ENCODE data around the gene NFASC. TPM values are rescaled to one million over a fixed set of nuclear protein-coding genes. Genes with fewer than 3 reads are reported as not detected.

The NFASC gene
- total and polyA plus RNA-seq, 2 experiments from 2014 or later = 0.75 to 2.2 TPM

DNA sequence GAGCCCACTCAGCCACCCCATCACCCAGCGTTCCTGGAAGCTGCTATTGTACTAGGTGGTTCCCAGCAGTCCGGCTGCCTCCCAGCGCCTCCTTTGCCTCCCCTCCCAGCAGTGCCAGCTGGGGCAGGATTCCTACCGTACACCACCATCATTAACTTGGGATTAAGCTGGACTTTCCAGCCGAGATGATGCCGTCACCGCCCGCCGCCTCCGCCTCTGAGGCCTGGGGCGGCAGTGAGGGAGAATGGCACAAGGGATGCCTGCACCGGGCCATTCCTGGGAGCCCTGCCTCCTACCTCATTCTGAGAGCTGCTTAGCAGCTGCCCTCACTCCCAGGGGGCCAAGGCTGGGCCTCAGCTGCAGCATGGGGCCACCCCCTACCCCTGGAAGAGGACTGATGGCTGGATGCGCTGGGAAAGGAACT, 185.5 kb downstream of the NFASC start:
- no peaks in the 10 kb centered on the region for H3K36me3 ChIP-seq (replicated peaks; ENCODE audit: insufficient read depth, low read depth)
- H2AFZ ChIP-seq = no peak overlapping the region
- no peak overlapping the region for H3K4me2 ChIP-seq
- H4K20me1 ChIP-seq (ENCODE audit: insufficient read depth, poor library complexity, severe bottlenecking) = no peaks in the 10 kb centered on the region
- no peaks in the 10 kb centered on the region for H3K9me2 ChIP-seq (replicated peaks; ENCODE audit: insufficient read depth)
- TF ChIP-seq EZH2 (IDR thresholded peaks at IDR 0.05; ENCODE audit: borderline replicate concordance) = no peak
- TF ChIP-seq, protein P1, sequence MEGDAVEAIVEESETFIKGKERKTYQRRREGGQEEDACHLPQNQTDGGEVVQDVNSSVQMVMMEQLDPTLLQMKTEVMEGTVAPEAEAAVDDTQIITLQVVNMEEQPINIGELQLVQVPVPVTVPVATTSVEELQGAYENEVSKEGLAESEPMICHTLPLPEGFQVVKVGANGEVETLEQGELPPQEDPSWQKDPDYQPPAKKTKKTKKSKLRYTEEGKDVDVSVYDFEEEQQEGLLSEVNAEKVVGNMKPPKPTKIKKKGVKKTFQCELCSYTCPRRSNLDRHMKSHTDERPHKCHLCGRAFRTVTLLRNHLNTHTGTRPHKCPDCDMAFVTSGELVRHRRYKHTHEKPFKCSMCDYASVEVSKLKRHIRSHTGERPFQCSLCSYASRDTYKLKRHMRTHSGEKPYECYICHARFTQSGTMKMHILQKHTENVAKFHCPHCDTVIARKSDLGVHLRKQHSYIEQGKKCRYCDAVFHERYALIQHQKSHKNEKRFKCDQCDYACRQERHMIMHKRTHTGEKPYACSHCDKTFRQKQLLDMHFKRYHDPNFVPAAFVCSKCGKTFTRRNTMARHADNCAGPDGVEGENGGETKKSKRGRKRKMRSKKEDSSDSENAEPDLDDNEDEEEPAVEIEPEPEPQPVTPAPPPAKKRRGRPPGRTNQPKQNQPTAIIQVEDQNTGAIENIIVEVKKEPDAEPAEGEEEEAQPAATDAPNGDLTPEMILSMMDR (IDR thresholded peaks at IDR 0.05; ENCODE audit: poor library complexity) = no peak
- no peak for TF ChIP-seq EZH2phosphoT487 (IDR thresholded peaks at IDR 0.05; ENCODE audit: low read depth, severe bottlenecking, unreplicated experiment)
- no peaks in the 10 kb centered on the region for H3K4me1 ChIP-seq (ENCODE audit: insufficient read depth)
- no peaks in the 10 kb centered on the region for H3K27me3 ChIP-seq
- H3K79me2 ChIP-seq = no peaks in the 10 kb centered on the region
- no peak for DNase-seq (ENCODE audit: low spot score)
- H3K27ac ChIP-seq = no peak overlapping the region
- no peaks in the 10 kb centered on the region for H3K9me3 ChIP-seq (ENCODE audit: low read depth)
- no peak overlapping the region for H3K4me3 ChIP-seq
- 87% methylated on average over 13 of the region's 13 CpGs for WGBS (ENCODE audit: low lambda C conversion rate, missing lambda C conversion rate)

DNA sequence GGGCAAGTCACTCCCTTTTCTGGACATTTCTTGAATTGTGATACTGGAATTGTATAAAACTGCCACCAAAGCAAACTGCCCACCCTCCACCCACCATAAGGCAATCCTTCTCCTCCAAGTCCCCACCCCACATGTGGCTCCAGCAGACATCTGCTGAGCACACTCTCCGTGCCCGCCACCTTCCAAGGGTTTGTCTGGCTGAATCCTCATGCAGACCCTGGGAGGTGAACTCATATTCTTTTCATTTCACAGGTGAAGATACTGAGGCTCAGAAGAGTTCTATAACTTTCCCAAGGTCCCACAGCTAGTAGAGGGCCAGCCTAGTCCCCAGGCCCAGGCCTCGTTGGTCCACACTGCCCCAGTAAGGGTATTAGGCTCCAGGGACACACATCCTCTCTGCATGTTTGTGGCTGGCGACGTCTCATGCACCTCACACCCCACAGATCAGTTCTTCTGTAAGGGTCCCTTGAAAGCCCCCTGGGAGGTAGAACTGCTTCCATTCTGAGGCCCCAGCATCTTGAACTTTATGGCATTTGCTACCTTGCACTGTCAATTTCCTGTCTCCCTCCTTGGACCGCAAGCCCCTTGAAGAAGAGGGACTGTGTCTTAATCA, 186.4 kb downstream of the NFASC start:
- no peaks in the 10 kb centered on the region for H3K9me3 ChIP-seq (ENCODE audit: low read depth)
- no peak for DNase-seq (ENCODE audit: low spot score)
- no peaks in the 10 kb centered on the region for H3K9me2 ChIP-seq (replicated peaks; ENCODE audit: insufficient read depth)
- H3K27me3 ChIP-seq = no peaks in the 10 kb centered on the region
- WGBS (ENCODE audit: low lambda C conversion rate, missing lambda C conversion rate) = 94% methylated on average over 6 of the region's 6 CpGs
- H4K20me1 ChIP-seq (ENCODE audit: insufficient read depth, poor library complexity, severe bottlenecking) = no peaks in the 10 kb centered on the region
- no peaks in the 10 kb centered on the region for H3K79me2 ChIP-seq
- H3K27ac ChIP-seq = no peak overlapping the region
- no peaks in the 10 kb centered on the region for H3K4me1 ChIP-seq (ENCODE audit: insufficient read depth)
- H3K4me2 ChIP-seq = no peak overlapping the region
- no peak overlapping the region for H2AFZ ChIP-seq
- no peak overlapping the region for H3K4me3 ChIP-seq
- TF ChIP-seq EZH2 (IDR thresholded peaks at IDR 0.05; ENCODE audit: borderline replicate concordance) = no peak
- no peak for TF ChIP-seq EZH2phosphoT487 (IDR thresholded peaks at IDR 0.05; ENCODE audit: low read depth, severe bottlenecking, unreplicated experiment)
- TF ChIP-seq, protein P1 (IDR thresholded peaks at IDR 0.05; ENCODE audit: poor library complexity) = no peak
- no peaks in the 10 kb centered on the region for H3K36me3 ChIP-seq (replicated peaks; ENCODE audit: insufficient read depth, low read depth)

DNA sequence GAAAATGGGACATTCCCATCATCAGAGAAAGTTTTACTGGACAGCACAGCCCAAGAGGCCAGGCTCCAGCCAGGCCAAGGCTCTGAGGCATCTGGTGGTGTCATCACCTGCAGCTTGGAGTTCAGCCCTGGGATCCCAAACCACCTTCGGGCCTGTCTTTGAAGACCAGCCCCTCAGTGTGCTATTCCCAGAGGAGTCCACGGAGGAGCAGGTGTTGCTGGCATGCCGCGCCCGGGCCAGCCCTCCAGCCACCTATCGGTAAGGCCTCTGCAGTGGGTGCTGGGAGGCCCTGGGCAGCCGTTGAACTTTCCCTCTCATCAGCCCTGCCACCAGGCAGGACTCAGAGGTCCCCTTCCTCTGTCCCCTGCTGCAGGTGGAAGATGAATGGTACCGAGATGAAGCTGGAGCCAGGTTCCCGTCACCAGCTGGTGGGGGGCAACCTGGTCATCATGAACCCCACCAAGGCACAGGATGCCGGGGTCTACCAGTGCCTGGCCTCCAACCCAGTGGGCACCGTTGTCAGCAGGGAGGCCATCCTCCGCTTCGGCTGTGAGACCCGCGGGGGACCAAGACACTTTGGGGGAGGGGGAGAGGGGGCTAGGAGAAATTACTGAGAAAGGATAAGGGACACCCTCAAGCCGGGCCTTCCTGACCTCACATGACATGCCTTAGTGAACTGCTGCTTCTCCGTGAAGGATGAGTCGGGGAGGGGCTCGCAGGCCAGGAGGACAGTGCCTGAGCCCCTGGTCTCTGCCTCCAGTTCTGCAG, 187.3 kb downstream of the NFASC start:
- WGBS (ENCODE audit: low lambda C conversion rate, missing lambda C conversion rate) = 92% methylated on average over 19 of the region's 19 CpGs
- Histone ChIP-seq H3K9me2 (replicated peaks; ENCODE audit: insufficient read depth) (no peaks in the 10 kb centered on the region), H3K36me3 (replicated peaks; ENCODE audit: insufficient read depth, low read depth) (no peaks in the 10 kb centered on the region), H2AFZ (no peak overlapping the region), H3K9me3 (ENCODE audit: low read depth) (no peaks in the 10 kb centered on the region), H4K20me1 (ENCODE audit: insufficient read depth, poor library complexity, severe bottlenecking) (no peaks in the 10 kb centered on the region), H3K4me2 (no peak overlapping the region), H3K79me2 (no peaks in the 10 kb centered on the region), H3K4me3 (no peak overlapping the region), H3K27me3 (no peaks in the 10 kb centered on the region), H3K4me1 (ENCODE audit: insufficient read depth) (no peaks in the 10 kb centered on the region), H3K27ac (no peak overlapping the region)
- TF ChIP-seq EZH2phosphoT487 (IDR thresholded peaks at IDR 0.05; ENCODE audit: low read depth, severe bottlenecking, unreplicated experiment) = no peak
- TF ChIP-seq EZH2 (IDR thresholded peaks at IDR 0.05; ENCODE audit: borderline replicate concordance) = no peak
- no peak for DNase-seq (ENCODE audit: low spot score)

DNA sequence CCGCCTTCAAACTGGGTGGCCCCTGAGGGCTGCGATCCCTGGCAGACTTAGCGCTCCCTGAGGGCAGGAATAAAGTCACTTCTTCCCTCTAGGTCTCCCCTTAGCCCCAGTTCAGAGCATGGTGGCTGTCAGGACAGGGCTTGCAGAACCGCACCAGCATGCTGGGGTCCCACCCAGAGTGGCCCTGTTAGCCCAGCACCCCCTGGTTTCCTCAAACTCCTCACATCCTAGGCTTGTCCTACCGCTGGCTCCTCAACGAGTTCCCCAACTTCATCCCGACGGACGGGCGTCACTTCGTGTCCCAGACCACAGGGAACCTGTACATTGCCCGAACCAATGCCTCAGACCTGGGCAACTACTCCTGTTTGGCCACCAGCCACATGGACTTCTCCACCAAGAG, 188.2 kb downstream of the NFASC start:
- Histone ChIP-seq H3K4me1 (ENCODE audit: insufficient read depth) (no peaks in the 10 kb centered on the region), H3K36me3 (replicated peaks; ENCODE audit: insufficient read depth, low read depth) (no peaks in the 10 kb centered on the region), H3K79me2 (no peaks in the 10 kb centered on the region), H2AFZ (no peak overlapping the region), H3K4me3 (no peak overlapping the region), H3K4me2 (no peak overlapping the region), H3K27me3 (no peaks in the 10 kb centered on the region), H3K9me3 (ENCODE audit: low read depth) (no peaks in the 10 kb centered on the region), H3K9me2 (replicated peaks; ENCODE audit: insufficient read depth) (no peaks in the 10 kb centered on the region), H3K27ac (no peak overlapping the region), H4K20me1 (ENCODE audit: insufficient read depth, poor library complexity, severe bottlenecking) (no peaks in the 10 kb centered on the region)
- no peak for TF ChIP-seq EZH2phosphoT487 (IDR thresholded peaks at IDR 0.05; ENCODE audit: low read depth, severe bottlenecking, unreplicated experiment)
- TF ChIP-seq EZH2 (IDR thresholded peaks at IDR 0.05; ENCODE audit: borderline replicate concordance) = no peak
- TF ChIP-seq, protein P1 (IDR thresholded peaks at IDR 0.05; ENCODE audit: poor library complexity) = no peak
- no peak for DNase-seq (ENCODE audit: low spot score)
- 95% methylated on average over 12 of the region's 12 CpGs for WGBS (ENCODE audit: low lambda C conversion rate, missing lambda C conversion rate)

Data from hepatocyte (in vitro differentiated cells).